ENCODE data around the gene LGALS13.

The LGALS13 gene

DNA sequence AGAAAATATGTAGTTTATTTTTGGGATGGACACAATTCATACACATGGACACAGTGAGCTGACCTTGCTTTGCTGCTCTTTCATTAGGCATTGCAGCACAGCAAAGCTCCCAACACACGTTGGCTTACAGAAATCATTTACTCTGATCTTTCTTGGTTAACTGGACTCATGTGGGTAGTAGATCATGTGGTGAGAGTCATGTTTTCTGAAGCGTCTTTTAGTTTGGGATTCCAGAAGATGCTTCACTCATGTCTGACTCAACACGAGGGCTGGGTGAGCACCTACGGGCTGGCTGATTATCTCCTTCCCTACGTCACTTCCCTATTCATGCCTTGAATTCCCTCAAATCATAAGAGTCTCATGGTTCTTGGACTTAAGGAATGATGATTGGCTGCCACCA is 41.3 kb downstream of the LGALS13 start:
- TF ChIP-seq, protein P1, sequence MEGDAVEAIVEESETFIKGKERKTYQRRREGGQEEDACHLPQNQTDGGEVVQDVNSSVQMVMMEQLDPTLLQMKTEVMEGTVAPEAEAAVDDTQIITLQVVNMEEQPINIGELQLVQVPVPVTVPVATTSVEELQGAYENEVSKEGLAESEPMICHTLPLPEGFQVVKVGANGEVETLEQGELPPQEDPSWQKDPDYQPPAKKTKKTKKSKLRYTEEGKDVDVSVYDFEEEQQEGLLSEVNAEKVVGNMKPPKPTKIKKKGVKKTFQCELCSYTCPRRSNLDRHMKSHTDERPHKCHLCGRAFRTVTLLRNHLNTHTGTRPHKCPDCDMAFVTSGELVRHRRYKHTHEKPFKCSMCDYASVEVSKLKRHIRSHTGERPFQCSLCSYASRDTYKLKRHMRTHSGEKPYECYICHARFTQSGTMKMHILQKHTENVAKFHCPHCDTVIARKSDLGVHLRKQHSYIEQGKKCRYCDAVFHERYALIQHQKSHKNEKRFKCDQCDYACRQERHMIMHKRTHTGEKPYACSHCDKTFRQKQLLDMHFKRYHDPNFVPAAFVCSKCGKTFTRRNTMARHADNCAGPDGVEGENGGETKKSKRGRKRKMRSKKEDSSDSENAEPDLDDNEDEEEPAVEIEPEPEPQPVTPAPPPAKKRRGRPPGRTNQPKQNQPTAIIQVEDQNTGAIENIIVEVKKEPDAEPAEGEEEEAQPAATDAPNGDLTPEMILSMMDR (IDR thresholded peaks at IDR 0.05; ENCODE audit: low read depth, low read length) = no peak
- DNase-seq (ENCODE audit: extremely low read depth, low read depth) = no peak

DNA sequence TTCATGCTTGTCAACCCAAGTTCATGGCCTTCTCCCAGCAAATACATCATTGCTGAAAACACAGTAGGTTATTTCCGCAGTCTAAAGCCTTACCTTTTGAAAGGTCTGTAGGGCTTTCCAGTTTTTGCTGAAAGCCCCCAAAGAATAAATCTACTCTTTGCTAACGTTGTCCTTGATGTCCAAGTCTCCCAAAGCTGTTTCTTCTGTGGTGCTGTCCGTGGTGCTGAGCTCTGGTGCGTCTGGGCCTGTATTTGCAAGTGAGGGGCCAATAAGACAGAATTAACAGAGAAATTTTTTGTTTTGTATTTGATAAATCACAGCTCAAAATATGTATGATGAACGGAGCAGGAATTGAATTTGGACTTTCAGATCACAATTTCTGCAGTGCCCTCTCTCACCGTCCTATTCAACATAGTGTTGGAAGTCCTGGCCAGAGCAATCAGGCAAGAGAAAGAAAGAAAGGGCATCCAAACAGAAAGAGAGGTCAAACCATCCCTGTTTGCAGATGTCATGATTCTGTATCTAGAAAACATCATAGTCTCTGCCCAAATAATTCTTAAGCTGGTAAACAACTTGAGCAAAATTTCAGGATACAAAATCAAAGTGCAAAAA is 43.6 kb downstream of the LGALS13 start:
- TF ChIP-seq, protein P1 (IDR thresholded peaks at IDR 0.05; ENCODE audit: low read depth, low read length) = no peak
- DNase-seq (ENCODE audit: extremely low read depth, low read depth) = no peak

- DNase-seq (ENCODE audit: extremely low read depth, low read depth) = no peak
- TF ChIP-seq, protein P1 (IDR thresholded peaks at IDR 0.05; ENCODE audit: low read depth, low read length) = no peak
Observed at GRCh38 chr19:39647918-39648317, 45.6 kb downstream of the LGALS13 start.

- TF ChIP-seq, protein P1 (IDR thresholded peaks at IDR 0.05; ENCODE audit: low read depth, low read length) = no peak
- no peak for DNase-seq (ENCODE audit: extremely low read depth, low read depth)
Observed at GRCh38 chr19:39655613-39656012, 53.3 kb downstream of the LGALS13 start, which contains the start of gene LGALS16. LGALS16 (plus strand) TSS chr19:39655913; CDS start chr19:39655962, 49 bp downstream.

Measured in AG09319 (cell line).